ENCODE measurements around the gene SERPINB11.

- TF ChIP-seq POLR2A (IDR thresholded peaks at IDR 0.05; ENCODE audit: low read depth, low read length): no peak
- TF ChIP-seq POLR2AphosphoS5 (IDR thresholded peaks at IDR 0.05; ENCODE audit: low read depth, low read length): no peak
Observed at GRCh38 chr18:63758615-63759240, 56.0 kb downstream of the SERPINB11 start.

All from GM12892 (cell line).